ENCODE results near the gene LCTL. TPM values are rescaled to one million over a fixed set of nuclear protein-coding genes. Genes with fewer than 3 reads are reported as not detected.
"Not testable (repeated sequence)": the region's sequence is repeated elsewhere in the genome, so short reads cannot be mapped to it uniquely, and the experiment has no call there.

Gene LCTL
- total and polyA plus RNA-seq, 2 donors: not detected

- Histone ChIP-seq H3K4me1 (ENCODE audit: insufficient read depth) (no peaks in the 10 kb centered on the region), H3K4me3 (ENCODE audit: low read depth, low read length) (no peak overlapping the region), H3K36me3 (ENCODE audit: insufficient read depth) (no peaks in the 10 kb centered on the region), H3K27ac (ENCODE audit: low read depth) (no peak overlapping the region)
- no peak for DNase-seq (ENCODE audit: extremely low spot score)
- 94% methylated on average over 2 of the region's 2 CpGs for WGBS
These were observed 49.9 kb downstream of the LCTL start for GRCh38 chr15:66515901-66516322.

DNA sequence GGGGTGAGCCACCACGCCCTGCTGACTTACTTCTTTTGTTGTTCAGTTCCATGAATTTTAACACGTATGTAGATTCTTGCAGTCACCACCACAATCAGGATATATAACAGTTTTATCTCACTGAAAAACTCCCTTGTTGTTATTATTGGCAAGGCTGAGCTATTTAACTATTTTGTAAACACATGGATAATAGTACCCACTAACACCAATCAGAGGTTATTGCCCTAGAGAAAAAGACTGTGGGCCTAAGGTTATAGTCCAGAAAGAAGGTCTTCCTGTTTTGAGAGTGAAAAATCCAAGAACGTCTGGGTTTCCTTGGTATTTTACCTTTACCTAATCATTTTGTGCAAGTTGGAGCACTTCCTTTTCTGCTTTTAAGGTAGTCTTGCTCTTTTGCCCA lies 51.2 kb downstream of the LCTL start:
- 83% methylated on average over 3 of the region's 3 CpGs for WGBS
- Histone ChIP-seq H3K36me3 (ENCODE audit: insufficient read depth) (no peaks in the 10 kb centered on the region), H3K4me3 (ENCODE audit: low read depth, low read length) (no peak overlapping the region), H3K4me1 (ENCODE audit: insufficient read depth) (no peaks in the 10 kb centered on the region), H3K27ac (ENCODE audit: low read depth) (no peak overlapping the region)
- DNase-seq (ENCODE audit: extremely low spot score): no peak

- no peaks in the 10 kb centered on the region for H3K4me1 ChIP-seq (ENCODE audit: insufficient read depth)
- no peak overlapping the region for H3K27ac ChIP-seq (ENCODE audit: low read depth)
- no peak overlapping the region for H3K4me3 ChIP-seq (ENCODE audit: low read depth, low read length)
- H3K36me3 ChIP-seq (ENCODE audit: insufficient read depth): no peaks in the 10 kb centered on the region
- WGBS: 92% methylated on average over 3 of the region's 3 CpGs
- no peak for DNase-seq (ENCODE audit: extremely low spot score)
These were observed 57.4 kb downstream of the LCTL start for GRCh38 chr15:66508293-66508883.

DNA sequence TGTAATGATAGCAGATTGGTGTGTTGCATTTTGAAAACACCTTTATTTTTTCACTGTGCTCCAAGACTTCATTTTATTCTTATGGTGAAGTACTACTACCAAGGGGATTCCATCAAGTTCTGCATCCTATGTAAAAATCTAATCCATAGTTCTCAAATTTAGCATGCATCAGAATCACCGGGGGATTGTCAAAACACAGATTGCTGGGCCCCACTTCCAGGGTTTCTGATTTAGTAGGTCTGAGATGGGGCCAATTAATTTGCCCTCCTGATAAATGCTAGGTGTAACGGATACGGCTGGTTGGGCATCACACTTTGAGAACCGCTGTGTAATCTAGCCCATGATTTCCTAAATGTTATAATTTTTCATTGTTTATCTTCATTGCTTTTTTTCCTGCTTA lies 60.0 kb downstream of the LCTL start:
- peak overlapping the region; percentile 59 for H3K4me3 ChIP-seq (ENCODE audit: low read depth, low read length)
- WGBS: 37% methylated on average over 4 of the region's 4 CpGs

DNA sequence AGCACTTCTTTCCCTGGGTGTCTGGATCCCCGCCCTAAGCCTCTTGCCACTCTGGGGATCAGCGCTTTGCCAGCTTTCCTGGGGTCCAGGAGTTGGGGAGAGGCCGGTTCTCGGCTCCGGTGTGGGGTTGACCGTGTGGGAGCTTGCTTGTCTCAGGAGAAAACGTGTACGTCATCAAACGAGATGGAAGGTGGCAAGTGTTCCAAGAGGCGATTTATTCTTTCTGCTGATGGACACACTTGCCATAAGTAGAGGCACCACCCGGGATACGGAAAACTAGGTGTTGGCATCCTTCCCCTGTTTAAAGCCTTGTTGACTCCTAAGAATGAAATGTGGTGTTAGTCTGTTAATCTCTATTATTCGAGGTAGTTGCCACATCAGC lies 60.4 kb downstream of the LCTL start:
- Histone ChIP-seq H3K27ac (ENCODE audit: low read depth) (peak overlapping the region; percentile 95), H3K4me1 (ENCODE audit: insufficient read depth) (no peaks in the 10 kb centered on the region), H3K36me3 (ENCODE audit: insufficient read depth) (peaks cover 2% of the 10 kb centered on the region), H3K4me3 (ENCODE audit: low read depth, low read length) (peak overlapping the region; percentile 59)
- peak; percentile 39 for DNase-seq (ENCODE audit: extremely low spot score)
- WGBS: under 1% methylated on average over 13 of the region's 13 CpGs

More for the DNA sequence above, 60.0 kb downstream of the LCTL start:
- Histone ChIP-seq H3K36me3 (ENCODE audit: insufficient read depth) (peaks cover 2% of the 10 kb centered on the region), H3K27ac (ENCODE audit: low read depth) (no peak overlapping the region), H3K4me1 (ENCODE audit: insufficient read depth) (no peaks in the 10 kb centered on the region)
- DNase-seq (ENCODE audit: extremely low spot score): no peak

DNA sequence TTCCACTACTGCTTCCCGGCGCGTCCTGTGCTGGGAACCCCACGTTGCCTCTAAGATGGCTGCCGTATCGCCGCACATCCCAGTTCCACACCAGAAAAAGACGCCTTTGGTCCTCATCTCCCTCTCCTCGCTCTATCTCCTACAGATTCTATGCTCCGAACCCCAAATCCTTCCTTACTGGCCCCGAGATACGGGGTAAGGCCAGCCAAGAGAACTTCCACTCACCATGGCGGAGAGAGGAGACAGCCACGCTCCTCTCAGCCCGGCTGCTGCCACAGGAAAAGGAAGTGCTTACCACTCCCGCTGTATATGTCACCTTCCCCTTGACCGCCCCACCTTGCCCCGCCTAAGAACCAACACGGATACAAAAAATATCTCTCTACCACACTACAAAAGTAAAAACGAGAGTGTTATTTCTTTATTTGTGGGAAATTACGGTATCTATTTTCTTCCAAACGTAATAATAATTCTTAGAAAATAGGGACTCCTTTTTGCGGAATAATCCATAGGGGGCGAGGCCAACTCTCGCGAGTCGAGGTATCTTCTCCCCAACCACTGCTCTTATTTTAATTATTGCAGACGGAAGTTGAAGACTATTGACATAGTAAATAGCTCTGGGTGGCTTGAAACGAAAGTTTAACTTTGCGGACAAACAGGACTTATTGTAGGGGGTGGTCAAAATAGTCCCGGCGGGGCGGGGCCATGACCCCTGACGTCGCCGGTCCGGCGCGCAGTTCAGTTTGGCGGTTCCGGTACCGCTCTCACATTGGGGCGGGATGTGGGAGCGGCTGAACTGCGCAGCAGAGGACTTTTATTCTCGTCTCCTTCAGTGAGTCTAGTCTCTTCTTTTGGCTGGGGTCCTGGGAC lies 61.0 kb downstream of the LCTL start, which contains the start of the genes RPL4 and ZWILCH:
TSS of gene RPL4 (minus strand) at position 293 of the 867 bp plus-strand sequence. CDS start at position 228, 65 bp downstream.
TSS of gene ZWILCH (plus strand) at position 764 of the 867 bp plus-strand sequence. CDS start at position 777, 13 bp downstream.
- Histone ChIP-seq H3K36me3 (ENCODE audit: insufficient read depth) (peaks cover 2% of the 10 kb centered on the region), H3K27ac (ENCODE audit: low read depth) (peak within 1 kb of the TSS; percentile 95), H3K4me3 (ENCODE audit: low read depth, low read length) (peak within 1 kb of the TSS; percentile 59), H3K4me1 (ENCODE audit: insufficient read depth) (no peaks in the 10 kb centered on the region)
- peak; percentile 85 for DNase-seq (ENCODE audit: extremely low spot score)
- under 1% methylated on average over 46 of the region's 46 CpGs for WGBS

- DNase-seq (ENCODE audit: extremely low spot score): no peak
- WGBS: under 1% methylated on average over 12 of the region's 12 CpGs
- Histone ChIP-seq H3K4me1 (ENCODE audit: insufficient read depth) (no peaks in the 10 kb centered on the region), H3K4me3 (ENCODE audit: low read depth, low read length) (peak overlapping the region; percentile 59), H3K27ac (ENCODE audit: low read depth) (peak overlapping the region; percentile 44), H3K36me3 (ENCODE audit: insufficient read depth) (peaks cover 2% of the 10 kb centered on the region)
These were observed 61.8 kb downstream of the LCTL start for GRCh38 chr15:66503780-66504562.

GRCh38 chr15:66503041-66503648 lies 62.7 kb downstream of the LCTL start:
- H3K27ac ChIP-seq (ENCODE audit: low read depth); DNase-seq (ENCODE audit: extremely low spot score); H3K4me1 ChIP-seq (ENCODE audit: insufficient read depth); H3K36me3 ChIP-seq (ENCODE audit: insufficient read depth); H3K4me3 ChIP-seq (ENCODE audit: low read depth, low read length): not testable (repeated sequence)
- 52% methylated on average over 13 of the region's 13 CpGs for WGBS

DNA sequence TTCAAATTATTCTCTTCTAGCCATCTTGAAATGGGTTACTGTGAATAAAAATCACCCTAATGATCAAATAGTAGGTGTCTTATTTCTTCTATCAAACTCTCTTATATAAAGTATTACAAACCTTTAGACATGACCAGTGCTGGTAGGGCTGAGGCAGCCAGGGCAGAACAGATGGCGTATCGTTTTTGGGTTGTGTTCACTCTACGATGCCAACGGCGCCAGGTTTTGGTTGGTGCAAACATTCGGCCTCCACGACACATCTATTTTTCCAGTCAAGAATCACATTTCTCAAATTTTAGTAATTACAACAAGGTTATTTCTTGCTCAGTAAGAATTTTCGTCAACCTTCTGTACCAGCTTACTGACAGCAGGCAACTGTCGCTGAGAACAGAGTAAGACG lies 63.3 kb downstream of the LCTL start:
- H3K4me3 ChIP-seq (ENCODE audit: low read depth, low read length): no peak overlapping the region
- WGBS: 81% methylated on average over 10 of the region's 10 CpGs
- DNase-seq (ENCODE audit: extremely low spot score): no peak
- H3K27ac ChIP-seq (ENCODE audit: low read depth): no peak overlapping the region
- no peaks in the 10 kb centered on the region for H3K4me1 ChIP-seq (ENCODE audit: insufficient read depth)
- H3K36me3 ChIP-seq (ENCODE audit: insufficient read depth): peaks cover 4% of the 10 kb centered on the region

- H3K27ac ChIP-seq (ENCODE audit: low read depth); H3K36me3 ChIP-seq (ENCODE audit: insufficient read depth); DNase-seq (ENCODE audit: extremely low spot score); H3K4me1 ChIP-seq (ENCODE audit: insufficient read depth); H3K4me3 ChIP-seq (ENCODE audit: low read depth, low read length): not testable (repeated sequence)
- WGBS: 85% methylated on average over 7 of the region's 7 CpGs
These were observed 65.5 kb downstream of the LCTL start for GRCh38 chr15:66500346-66500745.

DNA sequence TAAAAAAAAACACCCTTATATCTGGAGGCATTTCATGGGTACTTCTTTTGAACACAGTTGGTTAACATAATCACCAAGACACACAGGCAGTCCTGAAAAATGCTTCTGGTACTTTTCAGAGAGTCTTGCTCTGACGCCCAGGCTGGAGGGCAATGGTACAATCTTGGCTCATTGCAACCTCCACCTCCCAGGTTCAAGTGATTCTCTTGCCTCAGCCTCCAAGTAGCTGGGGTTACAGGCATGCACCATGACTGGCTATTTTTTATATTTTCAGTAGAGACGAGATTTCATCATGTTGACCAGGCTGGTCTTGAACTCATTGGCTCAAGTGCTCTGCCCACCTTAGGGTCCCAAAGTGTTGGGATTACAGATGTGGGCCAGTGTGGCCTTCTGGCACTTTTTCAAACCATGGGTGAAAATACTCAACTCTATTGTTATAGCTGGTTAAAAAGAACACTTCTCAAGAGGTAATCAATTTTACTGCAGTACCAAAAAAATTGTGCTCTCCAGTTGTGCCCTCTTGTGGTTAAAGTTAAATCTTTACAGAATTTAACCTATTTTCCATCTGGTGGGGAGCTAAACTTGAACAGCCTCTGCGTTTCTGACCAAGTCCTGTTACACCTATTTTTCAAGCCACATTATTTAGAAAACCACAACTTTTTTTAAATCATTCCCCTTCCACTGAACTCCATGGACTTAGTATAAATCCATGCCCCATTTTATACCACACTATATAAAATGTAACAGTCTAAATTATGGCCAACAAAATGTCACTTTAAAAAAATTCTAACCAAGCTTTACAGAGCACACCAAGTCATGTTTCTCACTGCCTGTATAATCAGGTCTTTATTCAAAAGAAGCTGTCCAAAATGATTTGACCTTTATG lies 67.1 kb downstream of the LCTL start:
- Histone ChIP-seq H3K36me3 (ENCODE audit: insufficient read depth) (peaks cover 4% of the 10 kb centered on the region), H3K27ac (ENCODE audit: low read depth) (no peak overlapping the region), H3K4me3 (ENCODE audit: low read depth, low read length) (no peak overlapping the region), H3K4me1 (ENCODE audit: insufficient read depth) (no peaks in the 10 kb centered on the region)
- peak; percentile 29 for DNase-seq (ENCODE audit: extremely low spot score)
- WGBS: 45% methylated on average over 3 of the region's 3 CpGs
